ENCODE results near the gene IRX5.

IRX5 gene

DNA sequence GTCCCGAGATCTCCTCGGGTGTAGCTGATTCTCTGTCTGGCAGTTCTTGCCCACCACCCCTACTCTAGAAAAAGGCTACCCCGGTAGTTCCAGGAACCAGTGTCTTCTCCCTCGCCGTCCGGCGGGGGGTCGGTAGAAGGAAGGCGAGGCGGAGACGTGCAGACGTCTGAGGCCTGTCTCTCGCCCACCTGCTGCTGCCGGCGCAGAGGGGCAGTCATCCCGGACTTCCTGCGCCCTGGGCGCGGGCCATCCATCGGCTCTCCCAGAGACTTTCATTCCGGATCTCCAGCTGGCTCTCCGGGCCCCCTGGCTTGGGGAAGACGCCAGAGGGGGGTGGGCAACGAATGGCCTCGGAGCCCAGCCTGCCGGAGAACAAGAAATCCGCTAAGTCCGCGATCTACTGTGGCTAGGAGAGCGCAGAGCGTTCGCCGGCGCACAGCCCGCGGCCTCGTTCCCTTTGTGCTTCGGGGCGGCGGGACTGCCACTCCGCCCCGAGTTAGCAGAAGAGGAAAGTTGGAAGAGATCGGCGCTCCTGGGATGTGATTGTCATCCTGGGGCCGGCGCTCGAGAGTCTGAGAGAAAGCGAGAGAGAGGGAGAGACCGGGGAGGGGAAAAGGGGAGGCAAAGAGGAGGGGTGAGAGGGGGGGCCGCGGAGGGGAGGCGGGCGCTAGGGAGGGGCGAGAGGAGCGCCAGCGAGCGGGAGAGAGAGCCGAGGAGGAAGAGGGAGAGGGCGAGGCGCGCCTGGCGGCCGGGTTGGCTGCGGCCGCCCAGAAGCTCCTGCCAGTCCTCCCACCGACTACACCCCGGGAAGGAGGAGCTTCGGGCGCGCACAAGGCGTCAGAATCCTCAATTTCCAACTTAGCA, at the start of gene IRX5:
TSS of gene IRX5 (plus strand) at position 861 of the 864 bp plus-strand sequence. CDS start 334 bp downstream, outside the sequence.
- no peak for TF ChIP-seq CTCF (IDR thresholded peaks at IDR 0.05; ENCODE audit: low read depth, low read length, missing control alignments)
- DNase-seq (ENCODE audit: low read depth), result peak; percentile 44
- peak within 1 kb of the TSS; percentile 61 for H3K4me3 ChIP-seq (ENCODE audit: low read depth, low read length)

GRCh38 chr16:54882556-54882955, 48.1 kb upstream of the IRX5 start:
- DNase-seq (ENCODE audit: low read depth), result no peak
- no peak for TF ChIP-seq CTCF (IDR thresholded peaks at IDR 0.05; ENCODE audit: low read depth, low read length, missing control alignments)
- H3K4me3 ChIP-seq (ENCODE audit: low read depth, low read length), result no peak overlapping the region

GRCh38 chr16:54883358-54883757, 47.3 kb upstream of the IRX5 start:
- no peak for TF ChIP-seq CTCF (IDR thresholded peaks at IDR 0.05; ENCODE audit: low read depth, low read length, missing control alignments)
- H3K4me3 ChIP-seq (ENCODE audit: low read depth, low read length), result no peak overlapping the region
- no peak for DNase-seq (ENCODE audit: low read depth)

DNA sequence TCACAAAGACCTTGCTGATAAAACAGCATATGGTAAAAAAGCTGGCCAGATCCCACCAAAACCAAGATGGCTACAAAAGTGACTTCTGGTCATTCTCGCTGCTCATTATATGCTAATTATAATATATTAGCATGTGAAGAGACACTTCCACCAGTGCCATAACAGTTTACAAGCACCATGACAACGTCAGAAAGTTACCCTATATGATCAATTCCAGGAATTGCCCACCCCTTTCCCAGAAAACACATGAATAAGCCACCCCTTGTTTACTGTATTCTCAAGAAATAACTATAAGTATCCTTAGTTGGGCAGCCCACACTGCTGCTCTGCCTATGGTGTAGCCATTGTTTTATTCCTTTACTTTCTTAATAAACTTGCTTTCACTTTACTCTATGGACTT, 44.6 kb upstream of the IRX5 start:
- DNase-seq (ENCODE audit: low read depth), result no peak
- TF ChIP-seq CTCF (IDR thresholded peaks at IDR 0.05; ENCODE audit: low read depth, low read length, missing control alignments), result no peak
- H3K4me3 ChIP-seq (ENCODE audit: low read depth, low read length), result no peak overlapping the region

- no peak overlapping the region for H3K4me3 ChIP-seq (ENCODE audit: low read depth, low read length)
- DNase-seq (ENCODE audit: low read depth), result no peak
- TF ChIP-seq CTCF (IDR thresholded peaks at IDR 0.05; ENCODE audit: low read depth, low read length, missing control alignments), result no peak
Observed at GRCh38 chr16:54890381-54890780, 40.3 kb upstream of the IRX5 start.

GRCh38 chr16:54891346-54891745, 39.3 kb upstream of the IRX5 start:
- no peak for DNase-seq (ENCODE audit: low read depth)
- H3K4me3 ChIP-seq (ENCODE audit: low read depth, low read length), result no peak overlapping the region
- no peak for TF ChIP-seq CTCF (IDR thresholded peaks at IDR 0.05; ENCODE audit: low read depth, low read length, missing control alignments)

DNA sequence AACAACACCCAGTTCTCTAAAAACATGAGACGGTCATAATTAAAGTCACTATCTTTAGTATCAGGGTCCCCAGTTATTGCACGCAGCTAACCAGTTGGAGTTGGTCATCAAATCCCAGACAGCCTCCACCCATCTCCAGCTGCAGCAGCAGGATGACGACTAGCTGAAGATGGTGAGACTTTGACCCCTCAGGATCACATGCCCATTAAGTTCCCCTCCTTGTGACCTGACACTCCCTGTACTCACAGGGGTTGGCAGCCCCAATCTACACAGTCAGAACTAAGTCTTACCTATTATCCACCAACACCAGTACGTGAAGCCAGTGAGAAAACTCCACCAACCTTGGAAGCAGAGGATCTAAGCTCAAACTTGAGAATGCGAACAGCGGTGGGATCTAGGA, 37.7 kb upstream of the IRX5 start:
- DNase-seq (ENCODE audit: low read depth), result no peak
- no peak for TF ChIP-seq CTCF (IDR thresholded peaks at IDR 0.05; ENCODE audit: low read depth, low read length, missing control alignments)

More for the DNA sequence above, 37.7 kb upstream of the IRX5 start:
- H3K4me3 ChIP-seq (ENCODE audit: low read depth, low read length), result no peak overlapping the region
